ENCODE measurements around the gene KL. TPM values are rescaled to one million over a fixed set of nuclear protein-coding genes. Genes with fewer than 3 reads are reported as not detected.

KL gene
- total RNA-seq, 1 donor from 2014 or later = 12.5 TPM

- Histone ChIP-seq H3K4me1 (no peaks in the 10 kb centered on the region), H3K4me3 (no peak overlapping the region), H3K27ac (no peak overlapping the region), H3K36me3 (no peaks in the 10 kb centered on the region), H3K9me3 (no peaks in the 10 kb centered on the region), H3K27me3 (no peaks in the 10 kb centered on the region)
- DNase-seq (no peak), ATAC-seq (no peak)
- TF ChIP-seq CTCF (IDR thresholded peaks at IDR 0.05) = no peak
- intact Hi-C loops (cut with DNase I) = no loop called here
Observed at GRCh38 chr13:33028620-33029019, 12.4 kb downstream of the KL start.

DNA sequence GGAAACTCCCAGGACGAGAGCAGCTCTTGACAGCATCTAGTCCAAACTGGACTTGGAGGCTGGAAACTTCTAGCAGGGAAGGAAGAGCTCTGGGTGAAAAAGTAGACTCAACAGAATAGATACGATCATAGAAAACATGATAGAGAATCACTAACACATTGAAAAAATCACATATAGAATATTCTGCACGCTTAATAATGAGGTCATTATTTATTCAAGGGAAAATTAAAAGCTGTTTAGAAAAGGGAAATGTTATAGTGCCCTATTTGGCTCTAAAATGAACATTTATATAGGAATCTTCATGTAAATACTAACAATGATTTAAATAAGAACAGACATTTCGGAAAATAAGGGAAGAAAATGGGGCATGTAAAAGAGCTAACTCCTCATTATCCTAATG, 15.1 kb downstream of the KL start:
- TF ChIP-seq CTCF (IDR thresholded peaks at IDR 0.05) = no peak

DNA sequence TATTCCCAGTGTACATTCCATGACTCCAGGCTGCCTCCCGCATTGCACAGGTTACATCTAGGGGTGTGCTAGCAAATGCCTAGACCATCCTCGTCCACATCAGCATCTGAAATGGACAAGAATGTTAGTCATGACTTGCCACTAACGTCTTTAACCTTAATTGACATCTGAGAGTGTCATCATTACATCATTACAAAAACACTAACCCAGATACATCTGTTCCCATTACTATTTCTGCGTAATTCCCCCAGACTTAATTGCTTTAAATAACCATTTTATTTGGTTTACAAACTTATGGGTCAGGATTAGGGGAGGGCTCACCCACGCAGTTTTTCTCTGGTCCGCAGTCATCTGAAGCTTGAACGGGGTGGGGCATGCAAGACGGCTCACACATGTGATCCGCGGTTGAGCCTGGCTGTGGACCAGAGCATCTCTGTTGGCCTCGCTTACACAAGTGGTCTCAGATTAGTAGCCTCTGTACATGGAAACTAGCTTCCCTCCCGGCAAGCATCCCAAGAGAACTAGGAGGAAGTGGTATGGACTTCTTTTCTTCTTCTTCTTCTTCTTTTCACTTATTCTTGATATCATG, 15.9 kb downstream of the KL start:
- intact Hi-C loops (cut with DNase I) = no loop called here
- no peak overlapping the region for H3K4me3 ChIP-seq
- DNase-seq = peak; percentile 68
- no peaks in the 10 kb centered on the region for H3K27me3 ChIP-seq
- no peaks in the 10 kb centered on the region for H3K9me3 ChIP-seq
- no peak overlapping the region for H3K27ac ChIP-seq
- H3K4me1 ChIP-seq = no peaks in the 10 kb centered on the region
- TF ChIP-seq CTCF (IDR thresholded peaks at IDR 0.05) = no peak
- peak; percentile 82 for ATAC-seq
- H3K36me3 ChIP-seq = no peaks in the 10 kb centered on the region

More for the DNA sequence above, 15.1 kb downstream of the KL start:
- ATAC-seq = no peak
- Histone ChIP-seq H3K27ac (no peak overlapping the region), H3K9me3 (no peaks in the 10 kb centered on the region), H3K4me3 (no peak overlapping the region), H3K27me3 (no peaks in the 10 kb centered on the region), H3K36me3 (no peaks in the 10 kb centered on the region), H3K4me1 (no peaks in the 10 kb centered on the region)
- intact Hi-C loops (cut with DNase I) = no loop called here
- DNase-seq = no peak

GRCh38 chr13:33033051-33033812, 17.0 kb downstream of the KL start:
- no peak for TF ChIP-seq CTCF (IDR thresholded peaks at IDR 0.05)
- intact Hi-C loops (cut with DNase I) = no loop called here
- Histone ChIP-seq H3K27me3 (no peaks in the 10 kb centered on the region), H3K27ac (no peak overlapping the region), H3K4me1 (no peaks in the 10 kb centered on the region), H3K4me3 (peak overlapping the region; percentile 20), H3K9me3 (no peaks in the 10 kb centered on the region), H3K36me3 (no peaks in the 10 kb centered on the region)
- ATAC-seq (peak; percentile 77), DNase-seq (peak; percentile 66)

- Histone ChIP-seq H3K9me3 (no peaks in the 10 kb centered on the region), H3K4me1 (no peaks in the 10 kb centered on the region), H3K36me3 (no peaks in the 10 kb centered on the region), H3K4me3 (no peak overlapping the region), H3K27me3 (no peaks in the 10 kb centered on the region), H3K27ac (no peak overlapping the region)
- no peak for TF ChIP-seq CTCF (IDR thresholded peaks at IDR 0.05)
- ATAC-seq (no peak), DNase-seq (no peak)
- intact Hi-C loops (cut with DNase I) = no loop called here
Observed at GRCh38 chr13:33033986-33034385, 17.8 kb downstream of the KL start.

Measured in upper lobe of right lung (tissue), 1 donor.